NCI-H345 treated with DMSO at 0.1 percent for 48 hours (cell line): ENCODE measurements around the gene PCNX2.

Experiments
- DNase-seq: peaks from one replicate; lab custom pipeline; 2025; ENCODE audit not compliant: unreplicated experiment; lab: John Stamatoyannopoulos, UW

The PCNX2 gene, protein sequence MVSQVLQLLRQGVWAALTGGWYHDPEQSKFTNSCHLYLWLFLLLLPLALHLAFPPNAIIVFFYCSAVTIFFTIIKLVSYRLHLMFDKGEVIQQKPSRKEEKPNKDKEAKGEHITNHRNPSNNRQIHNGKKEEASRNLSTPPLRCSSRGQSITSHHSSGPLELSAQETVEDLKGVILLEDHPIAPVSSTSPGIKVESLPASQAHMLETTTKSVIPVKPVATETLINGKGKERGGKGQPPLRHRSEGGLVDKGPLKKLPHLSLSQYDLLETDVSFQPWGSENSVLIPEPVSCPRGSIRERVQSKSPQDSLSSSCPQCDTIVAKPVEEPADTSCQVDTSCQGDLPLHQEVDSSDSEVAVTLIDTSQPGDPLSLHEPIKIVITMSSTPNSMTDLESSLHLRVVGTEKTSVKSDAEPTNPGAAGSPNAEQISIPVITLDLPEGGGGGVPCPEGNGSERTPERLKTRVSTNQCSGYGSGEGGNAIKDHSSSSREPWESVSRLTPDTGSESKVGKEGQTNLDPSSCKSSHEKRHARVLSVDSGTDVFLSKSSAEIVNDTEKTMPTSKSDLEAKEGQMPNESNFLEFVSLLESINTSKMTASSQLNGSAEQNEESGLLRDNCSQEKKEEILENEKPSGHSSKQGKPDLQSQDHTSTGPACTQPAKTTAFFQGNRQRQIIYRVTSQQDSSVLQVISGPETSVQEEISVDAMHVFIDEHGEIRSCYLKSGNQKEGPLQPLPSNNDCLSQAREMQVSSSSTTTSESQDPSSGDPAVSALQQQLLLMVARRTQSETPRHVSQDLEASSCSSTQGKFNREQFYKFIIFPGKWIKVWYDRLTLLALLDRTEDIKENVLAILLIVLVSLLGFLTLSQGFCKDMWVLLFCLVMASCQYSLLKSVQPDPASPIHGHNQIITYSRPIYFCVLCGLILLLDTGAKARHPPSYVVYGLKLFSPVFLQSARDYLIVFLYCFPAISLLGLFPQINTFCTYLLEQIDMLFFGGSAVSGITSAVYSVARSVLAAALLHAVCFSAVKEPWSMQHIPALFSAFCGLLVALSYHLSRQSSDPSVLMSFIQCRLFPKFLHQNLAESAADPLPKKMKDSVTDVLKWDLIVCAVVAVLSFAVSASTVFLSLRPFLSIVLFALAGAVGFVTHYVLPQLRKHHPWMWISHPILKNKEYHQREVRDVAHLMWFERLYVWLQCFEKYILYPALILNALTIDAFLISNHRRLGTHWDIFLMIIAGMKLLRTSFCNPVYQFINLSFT (N-terminal part only)

GRCh38 chr1:233295237-233295974 is at the start of gene PCNX2:
Gene PCNX2 (minus strand): TSS chr1:233295725. CDS start chr1:233295478, 247 bp downstream.
- peak; percentile 81 for DNase-seq

- no peak for DNase-seq
Measured at GRCh38 chr1:233343262-233343661, 47.7 kb upstream of the PCNX2 start.

DNA sequence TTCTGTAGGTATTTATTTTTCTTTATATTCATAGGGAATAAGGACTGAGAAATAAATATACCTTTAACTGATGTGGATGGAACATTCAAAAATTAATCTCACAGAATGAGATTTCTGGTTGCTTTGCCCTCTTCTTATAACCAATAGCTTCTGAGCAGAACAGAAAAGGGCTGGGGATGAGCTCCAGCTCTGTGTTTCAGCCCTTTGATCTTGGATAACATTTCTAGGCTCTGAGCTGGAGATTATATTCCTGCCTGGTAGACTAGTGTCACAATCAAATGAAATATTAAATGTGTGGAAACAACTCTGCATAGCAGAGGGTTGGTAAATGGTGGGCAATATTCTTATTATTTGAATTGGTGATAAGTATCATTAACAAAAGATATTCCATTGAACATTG is 46.6 kb upstream of the PCNX2 start:
- DNase-seq: no peak

GRCh38 chr1:233340966-233341516 is 45.5 kb upstream of the PCNX2 start:
- no peak for DNase-seq

DNA sequence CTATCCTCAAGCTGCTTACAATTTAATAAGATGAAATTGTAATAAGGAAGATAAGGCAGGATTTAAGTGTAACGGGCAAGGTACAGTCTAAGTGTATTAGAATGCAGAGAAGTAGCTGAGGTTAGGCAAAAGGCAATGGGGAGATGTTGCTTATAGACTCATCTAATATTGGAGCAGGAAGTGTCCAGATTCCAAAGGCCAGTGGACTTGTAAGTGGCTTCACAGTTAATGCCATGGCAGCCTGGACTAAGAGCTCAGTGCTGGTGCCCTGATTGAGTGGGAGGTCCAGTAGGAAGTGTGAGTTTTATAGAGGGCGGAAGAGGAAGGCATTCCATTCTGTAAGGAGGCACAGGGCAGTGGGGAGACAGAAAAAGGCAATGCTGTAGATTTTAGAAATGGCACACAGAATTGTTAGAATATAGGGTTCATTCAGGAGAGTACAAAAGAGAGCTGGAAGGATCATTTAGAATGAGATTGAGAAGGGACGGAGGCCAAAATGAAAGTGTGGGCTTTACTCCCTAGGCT is 44.6 kb upstream of the PCNX2 start:
- DNase-seq: no peak

- no peak for DNase-seq
Measured at GRCh38 chr1:233338102-233338501, 42.6 kb upstream of the PCNX2 start.

GRCh38 chr1:233337505-233337904 is 42.0 kb upstream of the PCNX2 start:
- no peak for DNase-seq

GRCh38 chr1:233336554-233337456 is 41.3 kb upstream of the PCNX2 start:
- DNase-seq: no peak

GRCh38 chr1:233334092-233334491 is 38.6 kb upstream of the PCNX2 start:
- DNase-seq: no peak

- DNase-seq: no peak
Measured at GRCh38 chr1:233333086-233333485, 37.6 kb upstream of the PCNX2 start.

- no peak for DNase-seq
Measured at GRCh38 chr1:233331676-233332519, 36.4 kb upstream of the PCNX2 start.

- no peak for DNase-seq
Measured at GRCh38 chr1:233328142-233328921, 32.8 kb upstream of the PCNX2 start.

DNA sequence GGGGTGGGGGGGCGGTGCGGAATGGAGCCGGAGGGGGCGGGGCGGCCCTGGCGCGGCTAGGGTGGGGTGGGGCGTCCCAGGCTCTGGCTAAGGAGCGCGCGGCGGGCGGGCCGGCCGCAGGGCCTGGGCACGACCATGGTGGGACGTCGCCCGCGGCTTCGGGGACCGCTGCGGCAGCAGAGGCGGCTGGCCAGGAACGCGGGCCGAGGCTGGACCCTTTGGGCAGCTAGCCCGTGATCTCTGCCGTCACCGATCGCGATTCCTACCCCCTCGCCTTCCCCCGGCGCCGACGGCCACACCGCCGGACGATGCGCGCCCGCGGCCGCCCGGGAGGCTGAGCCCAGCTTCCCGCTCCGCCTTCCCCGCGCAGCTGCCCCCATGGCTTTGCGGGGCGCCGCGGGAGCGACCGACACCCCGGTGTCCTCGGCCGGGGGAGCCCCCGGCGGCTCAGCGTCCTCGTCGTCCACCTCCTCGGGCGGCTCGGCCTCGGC is 32.2 kb upstream of the PCNX2 start, which contains the start of gene MAP3K21:
MAP3K21 (plus strand) TSS at position 74 of the 491 bp plus-strand sequence; CDS start at position 379, 305 bp downstream.
- DNase-seq: no peak

- DNase-seq: peak; percentile 91
Measured at GRCh38 chr1:233326811-233327650, 31.5 kb upstream of the PCNX2 start.

- DNase-seq: no peak
Measured at GRCh38 chr1:233326319-233326718, 30.8 kb upstream of the PCNX2 start.

GRCh38 chr1:233323718-233324117 is 28.2 kb upstream of the PCNX2 start:
- DNase-seq: no peak
